ENCODE measurements around the gene VAPA. TPM values are rescaled to one million over a fixed set of nuclear protein-coding genes. Genes with fewer than 3 reads are reported as not detected.

Gene VAPA
- total RNA-seq, 1 donor, result 436 TPM

- no peak for TF ChIP-seq CTCF (IDR thresholded peaks at IDR 0.05; ENCODE audit: insufficient read depth, low read length)
- DNase-seq (ENCODE audit: low read depth), result no peak
- no peak overlapping the region for H3K4me3 ChIP-seq (ENCODE audit: low read depth, low read length)
Observed at GRCh38 chr18:9968081-9968848, 54.4 kb downstream of the VAPA start.

GRCh38 chr18:9969247-9969646 lies 55.4 kb downstream of the VAPA start:
- DNase-seq (ENCODE audit: low read depth), result no peak
- no peak for TF ChIP-seq CTCF (IDR thresholded peaks at IDR 0.05; ENCODE audit: insufficient read depth, low read length)
- no peak overlapping the region for H3K4me3 ChIP-seq (ENCODE audit: low read depth, low read length)

- DNase-seq (ENCODE audit: low read depth), result peak; percentile 86
- H3K4me3 ChIP-seq (ENCODE audit: low read depth, low read length), result no peak overlapping the region
- peak; percentile 61 for TF ChIP-seq CTCF (IDR thresholded peaks at IDR 0.05; ENCODE audit: insufficient read depth, low read length)
Observed at GRCh38 chr18:9971313-9971920, 57.6 kb downstream of the VAPA start.

- no peak for TF ChIP-seq CTCF (IDR thresholded peaks at IDR 0.05; ENCODE audit: insufficient read depth, low read length)
- H3K4me3 ChIP-seq (ENCODE audit: low read depth, low read length), result no peak overlapping the region
- no peak for DNase-seq (ENCODE audit: low read depth)
Observed at GRCh38 chr18:9973470-9973869, 59.7 kb downstream of the VAPA start.

- no peak for TF ChIP-seq CTCF (IDR thresholded peaks at IDR 0.05; ENCODE audit: insufficient read depth, low read length)
- no peak overlapping the region for H3K4me3 ChIP-seq (ENCODE audit: low read depth, low read length)
- DNase-seq (ENCODE audit: low read depth), result no peak
Observed at GRCh38 chr18:9974279-9974915, 60.6 kb downstream of the VAPA start.

- no peak for DNase-seq (ENCODE audit: low read depth)
- no peak for TF ChIP-seq CTCF (IDR thresholded peaks at IDR 0.05; ENCODE audit: insufficient read depth, low read length)
- H3K4me3 ChIP-seq (ENCODE audit: low read depth, low read length), result no peak overlapping the region
Observed at GRCh38 chr18:9975658-9976057, 61.8 kb downstream of the VAPA start.

Data from fibroblast of the aortic adventitia (primary cell).